HG03139 (cell line): ENCODE data around the gene AIF1.

Source experiments
- ATAC-seq: cut with Tn5 transposase; IDR thresholded peaks from one replicate; pipeline ENCODE4 v1.9.1; 2021; ENCODE audit not compliant: unreplicated experiment

AIF1 gene

DNA sequence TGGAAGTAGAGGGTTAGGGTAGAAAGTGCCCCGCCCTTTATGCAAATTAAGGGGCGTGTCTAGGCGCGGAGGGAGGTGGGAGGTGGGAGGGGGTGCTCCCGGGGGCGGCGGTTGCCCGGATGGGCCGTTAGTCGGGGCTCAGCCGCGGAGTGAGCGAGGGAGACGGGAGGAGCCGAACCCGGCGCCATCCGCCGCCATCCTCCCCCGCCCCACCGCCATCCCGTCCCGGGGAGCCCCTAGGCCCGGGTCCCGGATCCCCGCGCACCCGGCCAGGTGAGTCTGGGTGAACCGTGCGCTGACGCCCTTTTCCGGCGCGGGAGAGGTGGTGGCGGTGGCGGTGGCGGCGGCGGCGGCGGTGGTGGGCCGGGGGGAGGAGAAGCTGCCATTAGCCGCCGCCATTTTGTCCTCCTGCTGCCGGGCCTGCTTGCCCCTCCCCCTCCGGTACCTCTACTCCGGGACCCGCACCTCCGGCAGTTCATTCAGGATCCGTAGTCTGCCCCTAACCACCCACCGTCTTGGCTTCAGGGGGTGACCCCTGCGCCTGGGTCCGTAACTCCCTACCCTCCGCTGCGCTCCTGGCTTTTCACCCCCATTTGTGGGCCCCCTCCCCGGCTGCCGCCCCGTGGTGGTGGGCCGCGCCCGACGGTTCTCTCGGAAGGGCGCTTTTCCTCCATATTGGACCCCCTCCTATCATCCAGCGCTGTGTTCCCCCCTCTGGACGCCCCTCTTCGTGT, 5.7 kb downstream of the AIF1 start, which contains the start of gene PRRC2A:
TSS of gene PRRC2A (plus strand) at position 130 of the 734 bp plus-strand sequence. CDS start 2,075 bp downstream, outside the sequence.
- peak; percentile 64 for ATAC-seq

DNA sequence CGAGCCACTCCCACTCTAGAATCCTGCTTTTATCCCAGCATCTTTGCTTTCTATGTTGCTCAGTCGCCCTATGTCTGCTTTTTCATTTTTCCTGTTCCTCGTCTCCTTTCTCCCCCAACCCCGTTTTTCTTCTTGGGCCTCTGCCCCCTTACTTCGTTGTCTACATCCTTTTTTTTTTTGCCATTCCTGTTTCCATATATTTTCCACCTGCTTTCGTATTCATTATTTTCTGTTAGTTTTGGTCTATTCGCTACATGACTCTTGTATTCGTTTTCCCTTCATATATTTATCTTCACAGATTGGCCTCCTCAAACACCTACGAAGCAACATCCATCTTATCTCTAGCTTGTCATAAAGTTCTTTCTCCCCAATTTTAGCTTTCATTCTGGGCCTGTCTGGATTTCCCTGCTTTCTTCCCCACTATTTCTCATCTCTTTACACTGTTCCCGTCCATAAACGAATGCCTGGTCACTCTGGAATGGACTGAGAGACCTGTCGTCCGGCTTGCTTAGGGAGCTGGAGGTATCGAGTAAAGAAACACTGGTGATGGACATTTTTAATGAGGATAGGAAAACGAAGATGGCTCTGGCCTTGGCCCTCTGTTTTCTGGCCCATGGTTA, 6.4 kb downstream of the AIF1 start:
- ATAC-seq: no peak

DNA sequence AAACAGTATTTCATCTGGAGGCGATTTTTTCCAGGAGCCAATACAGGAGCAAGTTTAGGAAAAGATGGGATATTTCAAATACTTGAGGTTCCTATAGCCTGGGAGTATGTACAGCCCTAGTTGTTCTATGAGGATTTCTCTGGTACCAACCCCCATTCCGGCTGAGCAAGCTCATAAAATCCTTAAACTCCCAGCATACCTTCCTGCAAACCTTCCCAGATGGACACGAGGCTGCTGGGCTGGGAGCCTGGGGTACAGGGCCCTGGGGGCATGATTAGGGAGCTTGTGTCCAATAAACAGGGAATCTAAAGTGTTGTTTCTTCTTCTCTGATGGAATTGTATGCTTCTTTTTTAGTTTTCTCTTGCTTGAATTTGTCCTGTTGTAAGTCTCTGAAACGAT, 7.0 kb downstream of the AIF1 start:
- ATAC-seq: no peak

DNA sequence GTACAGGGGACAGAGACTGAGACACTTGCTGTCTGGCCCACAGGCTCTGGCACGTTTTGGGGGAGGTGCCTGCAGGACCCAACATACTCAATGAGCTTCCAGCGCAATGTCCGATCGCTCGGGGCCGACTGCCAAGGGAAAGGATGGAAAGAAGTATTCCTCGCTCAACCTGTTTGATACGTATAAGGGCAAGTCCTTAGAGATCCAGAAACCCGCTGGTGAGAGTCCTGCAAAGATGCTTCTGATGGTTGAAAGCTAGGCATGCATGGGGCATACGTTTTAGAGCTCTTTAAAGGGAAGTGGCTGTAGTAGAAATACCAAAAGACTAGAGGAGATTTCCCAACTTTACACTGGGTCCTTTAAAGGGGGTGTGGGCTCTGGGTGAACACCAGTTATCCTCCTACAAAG, 7.7 kb downstream of the AIF1 start:
- no peak for ATAC-seq

DNA sequence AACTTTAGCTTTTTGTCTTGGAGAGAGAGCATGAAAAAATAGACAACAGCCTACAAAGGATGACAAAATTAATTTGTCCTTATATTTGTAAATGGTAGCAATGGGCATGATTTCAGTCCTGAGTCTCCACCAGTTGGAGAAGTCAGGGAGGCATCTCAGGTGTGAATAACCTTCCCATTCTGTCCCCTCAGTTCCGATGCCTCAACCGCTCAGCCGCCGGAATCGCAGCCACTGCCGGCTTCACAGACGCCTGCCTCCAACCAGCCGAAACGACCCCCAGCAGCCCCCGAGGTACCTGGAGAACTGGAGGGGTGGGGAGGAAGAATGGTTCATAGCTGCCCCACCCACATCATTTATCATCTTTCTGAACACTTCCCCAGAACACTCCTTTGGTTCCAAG, 9.0 kb downstream of the AIF1 start:
- no peak for ATAC-seq

DNA sequence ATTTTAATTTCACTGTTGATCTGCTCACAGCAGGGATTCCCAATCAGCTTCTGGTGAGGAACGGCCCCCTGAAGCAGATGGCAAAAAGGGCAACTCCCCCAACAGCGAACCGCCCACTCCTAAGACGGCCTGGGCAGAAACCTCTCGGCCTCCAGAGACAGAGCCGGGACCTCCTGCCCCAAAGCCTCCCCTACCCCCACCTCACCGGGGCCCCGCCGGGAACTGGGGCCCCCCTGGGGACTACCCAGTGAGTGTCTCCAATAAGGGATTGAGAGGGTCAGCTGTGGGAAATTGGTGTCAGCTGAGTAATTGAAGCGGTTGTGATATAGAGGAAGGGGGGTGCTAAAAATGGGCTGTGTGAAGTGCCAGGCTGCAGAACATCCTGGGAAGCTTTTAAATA, 11.9 kb downstream of the AIF1 start:
- no peak for ATAC-seq

DNA sequence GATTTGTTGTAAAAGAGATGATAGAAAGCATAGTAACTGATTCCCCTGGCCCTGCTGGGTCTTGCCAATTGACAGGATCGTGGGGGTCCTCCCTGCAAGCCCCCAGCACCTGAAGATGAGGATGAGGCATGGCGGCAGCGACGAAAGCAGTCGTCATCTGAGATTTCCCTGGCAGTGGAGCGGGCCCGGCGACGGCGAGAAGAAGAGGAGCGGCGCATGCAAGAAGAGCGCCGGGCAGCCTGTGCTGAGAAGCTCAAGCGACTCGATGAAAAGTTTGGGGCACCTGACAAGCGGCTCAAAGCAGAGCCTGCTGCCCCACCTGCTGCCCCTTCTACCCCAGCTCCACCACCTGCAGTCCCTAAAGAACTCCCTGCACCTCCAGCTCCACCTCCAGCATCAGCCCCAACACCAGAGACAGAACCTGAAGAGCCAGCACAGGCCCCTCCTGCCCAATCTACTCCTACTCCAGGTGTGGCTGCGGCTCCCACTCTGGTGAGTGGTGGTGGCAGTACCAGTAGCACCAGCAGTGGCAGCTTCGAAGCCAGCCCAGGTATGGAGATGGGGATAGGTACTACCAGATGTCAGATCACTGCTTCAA, 12.8 kb downstream of the AIF1 start:
- no peak for ATAC-seq

DNA sequence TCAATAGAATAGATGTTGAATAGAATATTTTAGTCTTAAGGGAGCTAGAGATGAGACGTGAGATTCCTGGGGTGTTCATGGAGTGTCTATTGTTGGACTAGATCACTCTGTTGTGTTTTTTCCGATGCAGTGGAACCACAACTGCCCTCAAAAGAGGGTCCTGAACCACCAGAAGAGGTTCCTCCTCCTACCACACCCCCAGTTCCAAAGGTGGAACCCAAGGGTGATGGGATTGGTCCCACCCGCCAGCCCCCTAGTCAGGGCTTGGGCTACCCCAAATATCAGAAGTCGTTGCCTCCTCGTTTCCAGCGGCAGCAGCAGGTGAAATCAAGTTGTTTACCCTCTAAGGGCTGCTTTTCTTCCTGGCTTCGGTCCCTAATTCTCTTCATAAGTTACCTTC, 14.0 kb downstream of the AIF1 start:
- no peak for ATAC-seq

DNA sequence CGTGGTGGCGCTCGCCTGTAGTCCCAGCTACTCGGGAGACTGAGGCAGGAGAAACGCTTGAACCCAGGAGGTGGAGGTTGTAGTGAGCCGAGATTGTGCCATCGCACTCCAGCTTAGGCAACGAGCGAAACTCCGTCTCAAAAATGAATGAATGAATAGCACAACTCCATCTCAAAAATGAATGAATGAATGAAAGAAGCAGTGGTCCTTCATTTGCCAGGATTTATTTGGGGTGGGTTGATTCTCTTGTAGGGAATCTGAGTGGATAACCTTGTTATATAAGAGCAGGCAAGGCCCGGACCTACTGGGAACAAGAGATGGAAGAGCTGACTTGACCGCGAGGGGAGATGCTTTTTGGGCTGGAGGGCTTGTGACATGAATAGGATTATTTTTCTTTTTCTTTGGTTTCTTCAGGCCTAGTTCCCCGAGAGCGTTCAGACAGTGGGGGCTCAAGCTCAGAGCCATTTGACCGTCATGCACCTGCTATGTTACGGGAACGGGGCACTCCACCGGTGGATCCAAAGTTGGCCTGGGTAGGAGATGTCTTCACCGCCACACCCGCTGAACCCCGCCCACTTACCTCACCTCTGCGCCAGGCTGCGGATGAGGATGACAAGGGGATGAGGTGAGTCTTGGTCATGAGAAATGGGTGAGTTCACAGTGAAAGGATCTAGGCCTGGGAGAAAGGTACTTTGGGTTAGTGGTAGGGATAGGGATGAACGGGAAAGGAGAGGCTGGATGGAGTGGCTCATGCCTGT, 15.3 kb downstream of the AIF1 start:
- ATAC-seq: no peak

DNA sequence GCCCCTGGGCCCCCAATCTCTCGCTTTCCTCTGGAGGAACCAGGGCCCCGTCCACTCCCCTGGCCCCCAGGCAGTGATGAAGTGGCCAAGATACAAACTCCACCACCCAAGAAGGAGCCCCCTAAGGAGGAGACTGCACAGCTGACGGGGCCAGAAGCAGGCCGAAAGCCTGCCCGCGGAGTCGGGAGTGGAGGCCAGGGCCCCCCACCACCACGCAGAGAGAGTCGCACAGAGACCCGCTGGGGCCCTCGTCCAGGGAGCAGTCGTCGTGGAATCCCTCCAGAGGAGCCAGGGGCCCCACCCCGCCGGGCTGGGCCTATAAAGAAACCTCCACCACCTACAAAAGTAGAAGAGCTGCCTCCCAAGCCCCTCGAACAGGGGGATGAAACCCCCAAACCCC, 16.2 kb downstream of the AIF1 start:
- no peak for ATAC-seq

DNA sequence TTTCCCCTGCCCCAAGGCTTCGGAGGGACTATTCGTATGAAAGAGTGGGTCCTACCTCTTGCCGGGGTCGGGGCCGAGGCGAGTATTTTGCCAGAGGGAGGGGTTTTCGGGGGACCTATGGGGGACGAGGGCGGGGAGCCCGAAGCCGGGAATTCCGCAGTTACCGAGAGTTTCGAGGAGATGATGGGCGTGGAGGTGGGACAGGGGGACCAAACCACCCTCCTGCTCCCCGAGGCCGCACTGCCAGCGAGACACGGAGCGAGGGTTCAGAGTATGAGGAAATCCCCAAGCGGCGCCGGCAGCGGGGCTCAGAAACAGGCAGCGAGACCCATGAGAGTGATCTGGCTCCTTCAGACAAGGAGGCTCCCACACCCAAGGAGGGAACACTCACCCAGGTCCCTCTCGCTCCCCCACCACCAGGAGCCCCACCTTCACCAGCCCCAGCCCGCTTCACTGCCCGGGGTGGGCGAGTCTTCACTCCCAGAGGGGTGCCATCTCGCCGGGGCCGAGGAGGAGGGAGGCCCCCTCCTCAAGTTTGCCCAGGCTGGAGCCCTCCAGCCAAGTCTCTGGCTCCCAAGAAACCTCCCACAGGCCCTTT, 16.7 kb downstream of the AIF1 start:
- ATAC-seq: no peak

DNA sequence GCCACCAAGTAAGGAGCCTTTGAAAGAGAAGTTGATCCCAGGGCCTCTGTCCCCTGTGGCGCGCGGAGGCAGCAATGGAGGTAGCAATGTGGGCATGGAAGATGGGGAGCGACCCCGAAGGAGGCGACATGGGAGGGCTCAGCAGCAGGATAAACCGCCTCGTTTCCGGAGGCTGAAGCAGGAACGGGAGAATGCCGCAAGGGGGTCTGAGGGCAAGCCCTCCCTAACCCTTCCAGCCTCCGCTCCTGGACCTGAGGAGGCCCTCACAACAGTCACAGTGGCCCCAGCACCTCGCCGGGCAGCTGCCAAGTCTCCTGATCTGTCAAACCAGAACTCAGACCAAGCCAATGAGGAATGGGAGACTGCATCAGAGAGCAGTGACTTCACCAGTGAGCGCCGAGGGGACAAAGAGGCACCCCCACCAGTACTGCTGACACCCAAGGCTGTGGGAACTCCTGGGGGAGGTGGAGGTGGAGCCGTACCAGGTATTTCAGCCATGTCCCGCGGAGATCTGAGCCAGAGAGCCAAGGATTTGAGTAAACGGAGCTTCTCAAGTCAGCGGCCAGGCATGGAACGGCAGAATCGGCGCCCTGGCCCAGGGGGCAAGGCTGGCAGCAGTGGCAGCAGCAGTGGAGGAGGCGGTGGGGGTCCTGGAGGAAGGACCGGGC, 17.4 kb downstream of the AIF1 start:
- ATAC-seq: no peak

DNA sequence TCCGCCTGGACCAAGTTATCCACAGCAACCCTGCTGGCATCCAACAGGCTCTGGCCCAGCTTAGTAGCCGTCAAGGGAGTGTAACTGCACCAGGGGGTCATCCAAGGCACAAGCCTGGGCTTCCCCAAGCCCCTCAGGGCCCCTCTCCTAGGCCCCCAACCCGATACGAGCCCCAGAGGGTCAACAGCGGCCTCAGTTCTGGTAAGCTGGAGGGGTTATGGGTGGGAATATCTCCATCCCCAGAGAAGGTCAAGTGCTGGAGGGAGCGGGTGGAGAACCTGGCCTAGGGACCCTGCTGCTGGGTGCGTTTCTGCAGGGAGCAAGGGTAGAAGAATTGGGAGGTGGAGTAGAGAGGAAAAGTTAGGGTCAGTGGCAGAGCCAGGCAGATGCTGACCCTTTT, 18.4 kb downstream of the AIF1 start:
- ATAC-seq: no peak

DNA sequence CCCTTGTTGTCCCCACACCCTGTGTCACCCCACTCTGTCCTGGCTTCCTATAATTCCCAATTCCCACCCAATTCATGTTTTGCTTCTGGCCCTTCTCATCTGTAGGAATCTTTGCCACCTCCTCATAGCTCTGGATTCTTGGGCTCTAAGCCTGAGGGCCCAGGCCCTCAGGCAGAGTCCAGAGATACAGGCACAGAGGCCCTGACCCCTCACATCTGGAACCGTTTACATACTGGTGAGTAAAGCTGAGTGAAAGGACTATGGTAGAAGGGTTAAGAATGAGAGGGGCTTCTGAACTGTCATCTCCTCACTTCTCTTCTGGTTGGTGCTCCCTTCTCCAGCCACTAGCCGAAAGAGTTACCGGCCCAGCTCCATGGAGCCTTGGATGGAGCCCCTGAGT, 19.1 kb downstream of the AIF1 start:
- no peak for ATAC-seq

DNA sequence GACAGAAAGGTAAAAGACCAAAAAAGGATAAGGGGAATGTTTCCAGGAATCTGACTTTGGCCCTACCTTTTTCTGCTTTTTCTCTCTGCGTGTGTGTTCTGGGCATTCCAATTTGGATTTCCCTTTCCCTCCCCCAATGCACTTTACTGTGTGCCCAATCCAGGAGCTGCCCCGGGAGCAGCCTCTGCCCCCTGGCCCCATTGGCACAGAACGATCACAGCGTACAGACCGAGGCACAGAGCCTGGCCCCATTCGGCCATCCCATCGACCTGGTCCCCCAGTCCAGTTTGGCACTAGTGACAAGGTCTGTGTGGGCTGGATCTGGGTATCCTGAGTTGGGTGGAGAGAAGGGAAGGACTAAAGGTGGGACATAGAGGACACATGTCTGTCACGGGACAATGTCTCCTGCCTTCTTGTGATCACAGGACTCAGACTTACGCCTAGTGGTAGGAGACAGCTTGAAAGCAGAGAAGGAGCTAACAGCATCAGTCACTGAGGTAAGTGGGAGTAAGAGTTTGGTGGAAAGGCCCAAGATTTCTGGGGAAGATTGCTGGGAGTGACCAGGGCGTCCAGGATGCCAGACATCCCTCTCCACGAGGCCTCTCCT, 20.0 kb downstream of the AIF1 start:
- no peak for ATAC-seq

DNA sequence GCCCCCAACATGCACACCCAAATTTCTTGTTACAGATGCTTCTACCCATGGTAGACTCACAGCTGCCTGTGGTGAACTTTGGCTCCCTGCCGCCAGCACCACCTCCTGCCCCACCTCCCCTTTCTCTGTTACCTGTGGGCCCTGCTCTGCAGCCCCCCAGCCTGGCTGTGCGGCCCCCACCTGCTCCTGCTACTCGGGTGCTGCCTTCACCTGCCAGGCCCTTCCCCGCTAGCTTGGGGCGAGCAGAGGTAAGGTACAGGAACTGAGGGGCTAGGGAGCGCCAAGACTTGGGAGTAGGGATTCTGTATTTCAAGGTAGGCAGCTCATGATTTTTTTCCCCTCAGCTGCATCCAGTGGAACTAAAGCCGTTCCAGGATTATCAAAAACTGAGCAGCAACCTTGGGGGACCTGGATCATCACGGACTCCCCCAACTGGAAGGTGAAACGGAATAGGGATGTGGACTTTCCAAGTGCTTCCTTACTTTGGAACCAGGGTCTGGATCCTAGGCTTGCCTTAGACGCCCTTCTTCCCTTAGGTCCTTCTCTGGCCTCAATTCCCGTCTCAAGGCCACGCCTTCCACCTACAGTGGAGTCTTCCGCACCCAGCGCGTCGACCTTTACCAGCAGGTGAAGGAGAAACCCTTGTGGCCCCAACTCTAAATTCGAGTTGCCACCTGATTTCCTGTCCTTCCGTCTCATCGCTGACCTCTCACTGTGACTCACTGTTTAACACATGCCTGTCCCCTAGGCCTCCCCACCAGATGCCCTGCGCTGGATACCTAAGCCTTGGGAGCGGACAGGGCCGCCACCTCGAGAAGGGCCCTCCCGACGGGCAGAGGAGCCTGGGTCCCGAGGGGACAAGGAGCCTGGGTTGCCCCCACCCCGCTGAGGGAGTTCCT, 21.9 kb downstream of the AIF1 start:
- ATAC-seq: no peak

DNA sequence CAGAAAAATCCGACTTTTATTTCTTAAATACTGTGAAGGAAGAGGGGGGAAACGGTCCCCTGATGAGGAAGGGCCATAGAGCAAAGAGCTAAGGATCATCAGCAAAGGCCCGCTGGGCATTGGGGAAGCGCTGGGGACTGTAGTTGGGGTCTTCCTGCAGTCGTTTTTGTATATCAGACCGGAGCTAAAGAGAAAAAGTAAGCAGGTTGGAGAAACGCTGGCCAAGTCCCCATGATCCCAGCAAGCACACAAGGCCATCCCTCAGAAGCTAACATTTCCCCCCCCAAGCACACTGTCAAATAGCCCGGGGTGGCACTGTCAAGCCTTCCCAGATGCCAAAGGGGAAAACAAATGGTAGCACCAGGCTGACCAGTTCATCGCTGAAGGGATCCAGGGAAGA, 24.0 kb downstream of the AIF1 start:
- no peak for ATAC-seq

DNA sequence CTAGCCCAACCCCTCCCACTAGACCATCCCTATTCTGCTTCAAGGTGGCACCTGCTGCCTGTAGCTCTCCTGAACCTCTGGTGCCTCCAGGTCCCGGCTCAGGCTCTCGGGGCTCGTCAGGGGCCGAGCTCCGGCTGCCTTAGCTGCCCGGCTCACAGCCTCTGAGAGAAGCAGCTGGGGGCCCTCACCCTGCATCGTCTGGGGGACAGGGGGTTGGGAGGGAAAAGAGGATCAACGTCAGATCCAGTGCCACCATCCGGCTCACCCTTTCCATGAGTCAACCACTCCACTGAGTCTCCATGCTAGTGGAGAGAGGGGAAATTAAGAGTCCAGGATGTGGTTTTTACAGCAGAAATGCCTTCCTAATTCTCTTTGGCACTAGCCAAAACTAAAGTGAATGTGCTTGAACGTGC, 24.4 kb downstream of the AIF1 start:
- no peak for ATAC-seq

DNA sequence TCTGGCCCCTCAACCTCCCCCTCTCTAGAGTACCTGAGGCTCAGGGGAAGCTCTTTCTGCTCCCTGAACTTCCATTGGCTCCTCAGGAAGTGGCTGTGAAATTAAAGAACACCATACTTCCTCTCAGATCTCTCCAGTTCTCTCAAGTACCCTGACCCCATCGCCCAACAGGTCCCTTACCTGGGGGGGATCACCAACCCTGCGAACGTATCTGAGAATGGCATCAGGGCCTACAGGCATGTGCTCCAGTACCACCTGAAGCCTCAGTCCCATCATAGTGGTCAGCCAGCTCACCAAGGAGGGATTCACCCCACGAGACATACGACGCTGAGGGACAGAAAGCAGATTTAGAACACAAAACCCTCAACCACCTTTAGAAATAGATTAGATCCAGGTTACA, 25.6 kb downstream of the AIF1 start:
- no peak for ATAC-seq
